DMS53 treated with DMSO at 0.1 percent for 48 hours (cell line): ENCODE results near the gene ITFG2.
"Not testable (repeated sequence)": the region's sequence is repeated elsewhere in the genome, so short reads cannot be mapped to it uniquely, and the experiment has no call there.

Source experiments
- DNase-seq: peaks from one replicate; lab custom pipeline; 2025; ENCODE audit not compliant: unreplicated experiment; lab: John Stamatoyannopoulos, UW

Gene ITFG2

GRCh38 chr12:2812290-2813213 lies at the start of gene ITFG2:
TSS of gene ITFG2 (plus strand) at chr12:2812668. CDS start at chr12:2812761, 93 bp downstream.
- peak; percentile 100 for DNase-seq

DNA sequence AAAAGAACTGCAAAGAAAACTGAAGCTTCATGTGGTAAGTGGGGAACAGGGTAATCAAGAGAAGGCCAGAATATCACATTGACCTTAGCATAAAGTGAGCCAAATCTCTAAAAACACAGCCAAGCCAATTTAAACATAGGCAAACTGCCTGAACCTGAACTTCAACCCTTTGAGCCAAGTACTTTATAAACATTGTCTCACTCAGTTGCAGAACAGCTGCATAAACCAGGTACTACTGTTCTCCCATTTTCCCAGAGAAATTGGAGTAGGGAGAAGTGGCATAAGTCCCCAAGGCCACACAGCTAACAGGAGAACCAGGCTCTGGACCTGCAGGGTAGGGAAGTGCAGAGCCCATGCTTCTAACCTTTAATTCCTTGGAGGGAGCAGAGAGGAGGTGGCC lies 48.1 kb upstream of the ITFG2 start:
- DNase-seq, result no peak

DNA sequence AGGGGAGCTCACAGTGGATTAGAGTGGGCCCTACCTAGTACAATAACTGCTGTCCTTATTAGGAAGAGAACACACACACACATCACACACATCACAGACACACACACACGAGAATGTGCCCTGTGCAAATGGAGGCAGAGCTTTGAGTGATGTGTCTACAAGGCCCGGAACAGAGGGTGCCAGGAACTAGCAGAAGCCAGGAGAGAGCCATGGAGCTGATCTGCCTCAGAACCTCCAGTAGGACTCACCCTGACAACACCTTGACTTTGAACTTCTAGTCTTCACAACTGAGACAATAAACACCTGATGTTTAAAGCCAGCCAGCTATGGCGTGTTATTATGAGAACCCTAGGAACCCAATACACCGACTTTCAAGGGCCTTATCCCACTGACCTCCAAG lies 47.4 kb upstream of the ITFG2 start:
- no peak for DNase-seq

GRCh38 chr12:2765608-2766007 lies 46.9 kb upstream of the ITFG2 start:
- DNase-seq, result no peak

GRCh38 chr12:2768224-2768961 lies 44.1 kb upstream of the ITFG2 start:
- DNase-seq, result no peak

- DNase-seq, result no peak
These were observed 42.5 kb upstream of the ITFG2 start for GRCh38 chr12:2769866-2770533.

DNA sequence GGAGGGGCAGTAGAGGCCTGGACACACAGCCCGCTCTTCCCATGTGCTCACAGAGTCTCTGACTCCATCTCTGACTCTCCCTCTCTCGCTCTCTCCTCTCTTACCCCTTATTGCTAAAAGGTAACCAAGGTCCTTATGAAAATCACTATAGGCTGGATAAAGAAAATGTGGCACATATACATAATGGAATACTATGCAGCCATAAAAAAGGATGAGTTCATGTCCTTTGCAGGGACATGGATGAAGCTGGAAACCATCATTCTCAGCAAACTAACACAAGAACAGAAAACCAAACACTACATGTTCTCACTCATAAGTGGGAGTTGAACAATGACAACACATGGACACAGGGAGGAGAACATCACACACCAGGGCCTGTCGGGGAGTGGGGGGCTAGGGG lies 41.9 kb upstream of the ITFG2 start:
- not testable (repeated sequence) for DNase-seq

DNA sequence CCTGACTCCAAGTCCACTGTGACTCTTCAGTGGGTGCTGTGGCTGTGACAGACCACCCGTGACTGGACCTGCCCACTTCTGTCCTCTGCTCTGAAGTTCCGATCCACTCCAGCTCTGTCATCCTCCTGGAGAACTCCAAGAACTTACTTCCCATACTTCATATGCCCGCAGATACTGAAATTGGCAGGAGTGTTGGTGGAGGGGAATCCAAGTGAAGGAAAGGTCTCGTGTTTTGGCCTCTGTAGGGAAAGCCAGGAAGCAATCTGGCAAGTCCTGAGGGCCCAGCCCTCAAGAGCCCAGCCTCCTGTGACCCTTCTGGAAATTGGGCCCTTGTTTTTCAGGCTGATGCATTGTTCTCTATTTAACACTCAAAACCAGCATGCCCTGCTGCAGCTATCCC lies 40.1 kb upstream of the ITFG2 start:
- no peak for DNase-seq

DNA sequence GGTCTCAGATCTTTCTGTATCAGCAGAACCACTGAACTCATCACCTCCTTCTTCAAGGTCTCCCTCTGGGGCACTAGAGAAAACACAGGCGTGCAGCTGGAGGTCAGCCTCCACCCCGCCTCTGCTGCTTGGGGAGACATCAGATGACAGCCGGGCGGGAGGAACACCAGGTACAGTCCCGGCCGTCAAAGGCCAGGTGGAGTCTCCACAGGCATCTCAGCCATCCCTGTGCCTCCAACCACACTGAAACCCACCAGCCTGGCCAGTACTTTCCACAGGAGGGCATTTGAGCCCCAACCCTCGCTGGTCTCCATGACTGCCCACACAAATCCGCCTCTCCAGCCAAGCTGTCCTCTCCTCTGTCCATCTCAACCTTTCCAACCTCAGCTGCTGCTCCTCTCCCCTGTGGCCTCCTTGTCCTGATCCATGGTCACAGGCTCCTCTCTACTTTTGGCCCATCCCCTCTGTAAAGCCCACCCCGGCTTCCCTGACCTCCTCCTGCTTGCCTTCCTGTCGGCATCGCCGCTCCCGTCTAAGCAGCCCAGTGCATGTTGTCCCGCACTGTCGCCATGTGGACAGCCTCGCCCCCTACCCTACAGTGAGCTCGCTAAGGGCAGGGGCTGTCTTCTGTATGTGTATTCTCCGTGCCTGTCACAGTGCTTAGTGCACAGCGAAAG lies 39.1 kb upstream of the ITFG2 start:
- no peak for DNase-seq

DNA sequence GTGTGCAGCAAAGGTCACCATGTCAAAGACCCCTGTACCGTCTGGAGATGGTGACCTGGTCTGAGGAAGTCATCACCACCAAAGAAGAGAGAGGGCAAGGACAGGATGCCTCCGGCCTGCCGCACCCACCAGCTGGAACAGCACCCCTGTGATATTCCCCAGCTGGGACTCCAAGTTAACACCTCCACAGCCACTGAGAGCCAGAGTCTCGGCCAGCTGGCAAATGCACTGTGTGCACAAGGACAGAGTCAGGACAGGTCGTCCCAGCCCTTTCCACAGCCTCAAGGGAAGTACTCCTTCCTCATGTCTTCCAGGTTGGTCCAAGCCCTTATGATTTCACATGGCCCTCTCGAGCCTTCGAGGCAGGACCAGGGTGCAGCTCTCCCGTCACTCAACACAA lies 37.0 kb upstream of the ITFG2 start:
- no peak for DNase-seq

DNA sequence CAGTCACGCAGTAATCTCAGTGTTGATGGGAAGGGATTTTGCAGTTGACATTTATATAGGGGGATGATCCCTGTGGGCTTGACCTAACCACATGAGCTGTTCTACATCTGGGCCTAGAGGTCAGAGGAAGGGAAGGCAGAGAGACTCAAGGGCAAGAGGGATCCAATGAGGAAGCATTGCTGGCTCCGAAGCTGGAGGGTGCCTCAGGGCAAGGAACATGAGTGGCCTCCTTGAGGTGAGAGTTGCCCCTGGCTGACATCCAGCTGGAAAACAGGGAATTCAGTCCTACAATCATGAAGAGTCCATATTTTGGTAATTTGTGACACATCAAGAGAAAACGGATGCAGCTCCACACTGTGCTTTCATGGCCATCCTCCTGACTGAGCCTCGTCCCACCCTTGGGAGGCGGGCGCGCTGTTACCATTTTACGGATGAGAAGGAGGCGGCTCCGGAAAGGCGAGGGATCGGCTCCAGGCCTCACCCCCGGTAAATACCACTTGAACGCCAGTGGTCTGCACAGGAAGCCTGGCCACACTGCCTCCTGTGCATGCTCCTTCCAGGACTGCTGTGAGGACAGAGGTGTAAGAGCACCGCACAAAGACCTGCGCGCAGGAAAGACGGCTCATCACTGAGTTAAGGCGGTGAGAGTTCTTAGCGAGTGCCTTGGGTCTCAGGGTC lies 36.2 kb upstream of the ITFG2 start:
- DNase-seq, result no peak

DNA sequence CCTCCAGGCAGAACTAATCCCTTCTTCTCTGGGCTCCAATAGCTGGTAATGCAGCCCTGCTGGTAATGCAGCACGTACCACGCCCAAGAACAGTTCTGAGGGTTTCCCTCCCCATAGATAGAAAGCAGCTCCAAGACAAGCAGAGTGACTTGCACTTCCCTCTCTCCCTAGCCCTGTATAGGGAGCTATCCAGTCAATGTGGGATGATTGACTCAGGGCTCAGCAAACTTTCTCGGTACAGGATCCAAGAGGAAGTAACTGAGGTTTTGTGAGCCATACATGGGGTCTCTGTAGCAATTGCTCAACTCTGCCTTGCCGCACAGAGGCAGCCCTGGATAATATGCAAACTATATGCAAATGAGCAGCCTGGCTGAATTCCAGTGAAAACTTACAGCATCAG lies 33.2 kb upstream of the ITFG2 start:
- no peak for DNase-seq

- peak; percentile 66 for DNase-seq
These were observed 28.4 kb upstream of the ITFG2 start for GRCh38 chr12:2783936-2784600.

DNA sequence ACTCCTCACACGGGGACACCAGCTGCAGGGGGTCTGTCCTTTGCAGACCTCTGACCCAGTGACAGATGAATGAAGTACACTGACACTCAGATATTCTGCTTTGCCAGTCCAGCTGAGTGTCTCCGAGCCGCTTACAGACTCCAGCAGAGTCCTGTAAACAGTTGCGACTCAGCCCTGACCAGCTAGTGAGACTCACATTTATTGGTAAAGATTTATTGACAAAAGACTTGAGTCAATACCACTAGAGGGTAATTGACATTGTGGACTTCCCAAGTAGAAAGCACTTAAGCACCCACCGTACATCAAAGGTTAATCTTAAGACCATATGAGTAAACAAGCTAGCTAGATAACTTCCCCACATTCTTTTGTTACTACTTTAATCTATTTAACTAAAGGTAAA lies 27.5 kb upstream of the ITFG2 start:
- peak; percentile 42 for DNase-seq

- no peak for DNase-seq
These were observed 21.4 kb upstream of the ITFG2 start for GRCh38 chr12:2791089-2791488.

GRCh38 chr12:2792671-2793500 lies 19.6 kb upstream of the ITFG2 start:
- DNase-seq, result no peak

DNA sequence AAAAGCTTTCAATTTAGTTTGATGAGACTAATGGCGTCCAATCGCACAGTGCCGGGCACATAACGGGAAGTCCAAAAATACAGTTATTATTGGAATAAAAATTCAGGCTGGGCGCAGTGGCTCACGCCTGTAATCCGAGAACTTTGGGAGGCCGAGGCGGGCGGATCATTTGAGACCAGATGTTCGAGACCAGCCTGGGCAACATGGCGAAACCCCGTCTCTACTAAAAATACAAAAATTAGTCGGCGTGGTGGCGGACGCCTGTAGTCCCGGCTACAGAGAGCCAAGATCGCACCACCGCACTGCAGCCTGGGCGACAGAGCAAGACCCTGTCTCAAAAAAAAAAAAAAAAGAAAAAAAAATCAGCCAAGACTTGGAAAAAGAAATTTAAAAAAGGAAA lies 18.9 kb upstream of the ITFG2 start:
- DNase-seq, result no peak

- DNase-seq, result no peak
These were observed 18.2 kb upstream of the ITFG2 start for GRCh38 chr12:2794191-2794735.

DNA sequence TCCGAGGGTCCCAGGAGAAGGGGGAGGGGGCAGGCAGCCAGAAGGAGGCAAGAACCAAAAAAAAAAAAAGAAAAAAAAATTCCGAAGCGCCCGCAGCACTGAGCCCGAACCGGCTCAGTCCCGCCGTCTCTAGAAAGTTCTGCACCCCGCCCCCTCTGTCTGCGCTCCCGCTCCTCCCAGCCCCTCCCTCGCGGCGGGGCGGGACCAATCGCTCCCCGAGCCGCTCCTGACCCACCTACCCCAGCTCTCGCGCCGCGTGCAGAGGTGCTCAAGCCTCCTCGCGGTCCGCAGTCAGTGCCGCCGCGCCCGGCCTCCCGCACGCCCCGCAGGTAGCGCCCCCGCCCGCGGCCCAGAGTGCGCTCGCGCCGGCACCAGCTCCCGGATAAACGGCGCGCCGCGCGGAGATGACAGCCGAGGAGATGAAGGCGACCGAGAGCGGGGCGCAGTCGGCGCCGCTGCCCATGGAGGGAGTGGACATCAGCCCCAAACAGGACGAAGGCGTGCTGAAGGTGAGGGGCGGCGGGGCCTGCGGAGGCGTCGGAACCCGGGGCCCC lies 17.7 kb upstream of the ITFG2 start, which contains the start of gene FKBP4:
TSS of gene FKBP4 (plus strand) at position 235 of the 554 bp plus-strand sequence. CDS start at position 405, 170 bp downstream.
- peak; percentile 93 for DNase-seq
